Breast epithelium (tissue), 3 donors: ENCODE results near the gene SET.

Experiments
- POLR2A ChIP-seq: fragments of 450-650 bp; IDR thresholded peaks from one replicate; pipeline ENCODE4 v1.6.1; 2016; ENCODE audit warnings: antibody characterized with exemption, mild to moderate bottlenecking, moderate library complexity
- TF ChIP-seq, protein P1 (sequence below), 3 donors: fragments of 450-650 bp; IDR thresholded peaks; one replicate each; pipeline ENCODE4 v1.5.1; 2016 to 2017; ENCODE audit warnings: antibody characterized with exemption in 3 of 3, mild to moderate bottlenecking in 3 of 3, moderate library complexity in 3 of 3

DNA sequence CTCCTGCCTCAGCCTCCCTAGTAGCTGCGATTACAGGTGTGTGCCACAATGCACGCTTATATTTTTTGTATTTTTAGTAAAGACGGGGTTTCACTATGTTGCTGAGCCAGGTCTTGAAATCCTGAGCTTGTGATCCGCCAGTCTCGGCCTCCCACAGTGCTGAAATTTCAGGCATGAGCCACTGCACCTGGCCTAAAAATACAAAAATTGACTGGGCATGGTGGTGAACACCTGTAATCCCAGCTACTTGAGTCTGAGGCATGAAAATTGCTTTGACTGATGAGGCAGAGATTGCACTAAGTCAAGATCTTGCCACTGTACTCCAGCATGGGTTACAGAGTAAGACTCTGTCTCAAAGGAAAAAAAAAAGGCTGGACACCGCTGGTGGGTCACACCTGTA is 19.2 kb upstream of the SET start:
- TF ChIP-seq POLR2A, result no peak
- TF ChIP-seq, protein P1, sequence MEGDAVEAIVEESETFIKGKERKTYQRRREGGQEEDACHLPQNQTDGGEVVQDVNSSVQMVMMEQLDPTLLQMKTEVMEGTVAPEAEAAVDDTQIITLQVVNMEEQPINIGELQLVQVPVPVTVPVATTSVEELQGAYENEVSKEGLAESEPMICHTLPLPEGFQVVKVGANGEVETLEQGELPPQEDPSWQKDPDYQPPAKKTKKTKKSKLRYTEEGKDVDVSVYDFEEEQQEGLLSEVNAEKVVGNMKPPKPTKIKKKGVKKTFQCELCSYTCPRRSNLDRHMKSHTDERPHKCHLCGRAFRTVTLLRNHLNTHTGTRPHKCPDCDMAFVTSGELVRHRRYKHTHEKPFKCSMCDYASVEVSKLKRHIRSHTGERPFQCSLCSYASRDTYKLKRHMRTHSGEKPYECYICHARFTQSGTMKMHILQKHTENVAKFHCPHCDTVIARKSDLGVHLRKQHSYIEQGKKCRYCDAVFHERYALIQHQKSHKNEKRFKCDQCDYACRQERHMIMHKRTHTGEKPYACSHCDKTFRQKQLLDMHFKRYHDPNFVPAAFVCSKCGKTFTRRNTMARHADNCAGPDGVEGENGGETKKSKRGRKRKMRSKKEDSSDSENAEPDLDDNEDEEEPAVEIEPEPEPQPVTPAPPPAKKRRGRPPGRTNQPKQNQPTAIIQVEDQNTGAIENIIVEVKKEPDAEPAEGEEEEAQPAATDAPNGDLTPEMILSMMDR (IDR thresholded peaks at IDR 0.05), result no peak
